NT2/D1 (cell line): ENCODE measurements around the gene ADRB2.

Source experiments
- DNase-seq: peaks from one replicate; pipeline ENCODE4 v3.0.0-alpha.2; 2011; ENCODE audit warnings: low read depth, low spot score
- H3K27me3 ChIP-seq: 2 replicates; pipeline ENCODE4 v1.6.0; 2011; ENCODE audit warnings: mild to moderate bottlenecking; ENCODE audit not compliant: insufficient read length, insufficient read depth
- H3K36me3 ChIP-seq: 2 replicates; pipeline ENCODE4 v1.6.1; 2011; ENCODE audit warnings: mild to moderate bottlenecking, low read length, mixed read lengths; ENCODE audit not compliant: insufficient read depth, insufficient read length
- H3K4me1 ChIP-seq: 2 replicates; pipeline ENCODE4 v1.5.1; 2011; ENCODE audit not compliant: insufficient read depth, insufficient read length
- H3K4me3 ChIP-seq: 2 replicates; pipeline ENCODE4 v1.5.1; 2011; ENCODE audit warnings: low read depth; ENCODE audit not compliant: insufficient read length
- H3K9ac ChIP-seq: 2 replicates; pipeline ENCODE4 v1.6.0; 2011; ENCODE audit warnings: low read depth; ENCODE audit not compliant: insufficient read length
- H3K9me3 ChIP-seq: 2 replicates; pipeline ENCODE4 v1.5.1; 2011; ENCODE audit warnings: mild to moderate bottlenecking, low read length; ENCODE audit not compliant: insufficient read depth
- SUZ12 ChIP-seq: IDR thresholded peaks from 2 replicates; pipeline ENCODE4 v1.6.1; 2011; ENCODE audit not compliant: insufficient read length, insufficient read depth; ENCODE audit errors: extremely low read depth
- YY1 ChIP-seq: IDR thresholded peaks from 2 replicates; pipeline ENCODE4 v1.6.1; 2011; ENCODE audit not compliant: insufficient read length, insufficient read depth
- ZNF274 ChIP-seq: IDR thresholded peaks from 2 replicates; pipeline ENCODE4 v1.6.1; 2011; ENCODE audit warnings: mild to moderate bottlenecking, low read depth, low read length

ADRB2 gene

DNA sequence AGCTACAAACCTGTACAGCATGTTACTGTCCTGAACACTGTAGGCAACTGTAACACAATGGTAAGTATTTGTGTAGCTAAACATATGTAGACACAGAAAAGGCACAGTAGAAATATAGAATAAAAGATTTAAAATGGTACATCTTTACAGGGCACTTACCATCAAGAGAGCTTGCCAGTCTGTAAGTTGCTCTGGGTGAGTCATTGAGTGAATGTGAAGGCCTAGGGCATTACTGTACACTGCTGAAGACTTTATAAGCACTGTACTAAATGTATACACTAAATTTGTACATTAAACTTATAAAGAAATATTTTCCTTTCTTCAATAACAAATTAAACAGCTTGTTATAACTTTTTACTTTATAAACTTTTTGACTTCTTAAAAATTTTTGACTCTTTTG lies 20.5 kb downstream of the ADRB2 start:
- Histone ChIP-seq H3K4me3 (no peak overlapping the region), H3K9ac (no peak overlapping the region), H3K9me3 (no peaks in the 10 kb centered on the region), H3K36me3 (no peaks in the 10 kb centered on the region), H3K4me1 (no peaks in the 10 kb centered on the region), H3K27me3 (no peaks in the 10 kb centered on the region)
- DNase-seq = no peak
- TF ChIP-seq ZNF274 = no peak
- TF ChIP-seq SUZ12 = no peak
- no peak for TF ChIP-seq YY1

DNA sequence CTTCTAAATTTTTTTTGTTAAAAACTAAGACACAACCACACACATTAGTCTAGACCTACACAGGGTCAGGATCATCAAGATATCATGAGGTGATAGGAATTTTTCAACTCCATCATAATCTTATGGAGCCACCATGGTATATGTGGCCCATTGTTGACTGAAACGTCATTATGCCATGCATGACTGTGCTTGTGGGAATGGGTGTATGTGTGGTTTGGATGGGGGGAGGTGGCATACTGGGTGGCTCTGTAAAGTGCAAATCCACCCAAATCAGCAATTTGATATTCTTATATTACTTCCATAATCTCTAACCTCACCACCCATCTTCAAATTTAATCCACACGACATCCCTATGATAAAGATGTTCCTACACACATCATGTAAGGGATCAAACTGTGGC lies 21.0 kb downstream of the ADRB2 start:
- Histone ChIP-seq H3K36me3 (no peaks in the 10 kb centered on the region), H3K9ac (no peak overlapping the region), H3K27me3 (no peaks in the 10 kb centered on the region), H3K9me3 (no peaks in the 10 kb centered on the region), H3K4me3 (no peak overlapping the region), H3K4me1 (no peaks in the 10 kb centered on the region)
- DNase-seq = no peak
- TF ChIP-seq SUZ12 = no peak
- no peak for TF ChIP-seq YY1
- TF ChIP-seq ZNF274 = no peak

DNA sequence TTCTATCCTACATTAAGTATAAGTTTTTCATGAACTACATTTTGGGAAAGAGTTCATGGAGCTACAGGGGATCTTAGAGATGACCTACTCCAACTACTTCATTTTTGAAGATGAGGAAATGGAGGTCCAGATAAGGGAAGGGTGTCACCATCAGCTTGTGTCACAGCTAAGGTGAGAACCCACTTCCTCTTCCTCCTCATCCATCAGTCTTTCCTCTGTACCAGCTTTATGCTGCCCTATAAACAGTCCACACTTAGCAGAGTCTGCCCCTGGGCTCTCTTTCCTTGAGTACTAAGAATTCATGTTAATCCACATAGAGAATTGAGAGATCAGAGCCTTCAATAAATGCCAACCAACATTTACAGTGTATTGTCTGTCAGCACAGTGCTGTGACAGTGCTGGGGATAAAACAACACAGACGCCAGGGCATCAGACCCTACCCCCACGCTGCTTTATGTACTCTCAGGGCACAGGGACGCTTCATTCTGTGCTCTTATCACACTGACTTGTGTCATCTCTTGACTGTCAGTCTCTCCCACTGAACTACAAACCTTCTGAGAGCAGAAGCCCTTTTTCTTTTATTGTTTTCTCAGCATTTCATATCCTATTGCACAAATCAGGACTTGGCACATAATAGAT lies 22.1 kb downstream of the ADRB2 start:
- Histone ChIP-seq H3K9ac (no peak overlapping the region), H3K9me3 (no peaks in the 10 kb centered on the region), H3K27me3 (no peaks in the 10 kb centered on the region), H3K4me1 (no peaks in the 10 kb centered on the region), H3K36me3 (no peaks in the 10 kb centered on the region), H3K4me3 (no peak overlapping the region)
- DNase-seq = no peak
- no peak for TF ChIP-seq ZNF274

DNA sequence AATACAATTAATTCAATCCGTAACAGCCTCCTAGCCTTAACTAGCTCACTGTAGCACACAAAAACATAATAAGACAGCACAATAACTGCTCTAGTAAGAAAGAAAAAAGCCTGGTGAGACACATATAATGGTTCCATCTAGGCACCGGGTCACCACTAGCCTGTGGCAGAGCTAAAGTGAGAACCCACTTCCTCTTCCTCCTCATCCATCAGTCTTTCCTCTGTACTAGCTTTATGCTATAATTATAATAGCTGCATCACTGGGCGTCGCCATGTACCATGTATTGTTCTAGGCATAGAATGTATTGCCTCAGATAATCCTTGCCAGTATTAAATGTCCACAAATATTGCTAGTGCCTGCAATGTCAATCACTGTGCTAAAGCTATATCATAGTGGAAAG lies 23.1 kb downstream of the ADRB2 start:
- H3K4me1 ChIP-seq = no peaks in the 10 kb centered on the region
- H3K9ac ChIP-seq = no peak overlapping the region
- no peaks in the 10 kb centered on the region for H3K36me3 ChIP-seq
- no peaks in the 10 kb centered on the region for H3K27me3 ChIP-seq
- no peak for DNase-seq
- no peak overlapping the region for H3K4me3 ChIP-seq
- TF ChIP-seq SUZ12 (no peak), YY1 (no peak), ZNF274 (no peak)
- no peaks in the 10 kb centered on the region for H3K9me3 ChIP-seq

DNA sequence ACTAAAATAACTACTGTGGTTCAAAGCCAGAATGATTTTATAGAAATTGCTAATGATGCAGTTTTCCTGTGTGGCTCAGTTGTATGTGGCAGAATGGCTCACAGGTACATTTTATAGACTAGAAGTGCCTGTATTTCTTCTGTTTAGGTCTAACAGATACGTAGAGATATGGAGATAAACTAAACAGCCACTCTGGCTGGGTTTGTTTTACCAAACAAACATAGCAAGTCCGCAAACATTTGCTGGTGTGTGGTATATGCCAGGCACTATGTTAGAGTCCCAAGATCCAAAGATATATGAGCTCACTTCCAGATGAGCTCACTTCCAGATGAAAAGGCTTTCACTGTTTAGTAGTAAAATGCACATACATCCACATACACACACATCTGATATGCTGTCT lies 24.4 kb downstream of the ADRB2 start:
- no peaks in the 10 kb centered on the region for H3K27me3 ChIP-seq
- no peak for DNase-seq
- H3K36me3 ChIP-seq = no peaks in the 10 kb centered on the region
- H3K9ac ChIP-seq = no peak overlapping the region
- no peaks in the 10 kb centered on the region for H3K9me3 ChIP-seq
- no peaks in the 10 kb centered on the region for H3K4me1 ChIP-seq
- TF ChIP-seq SUZ12 (no peak), YY1 (no peak)
- H3K4me3 ChIP-seq = no peak overlapping the region

DNA sequence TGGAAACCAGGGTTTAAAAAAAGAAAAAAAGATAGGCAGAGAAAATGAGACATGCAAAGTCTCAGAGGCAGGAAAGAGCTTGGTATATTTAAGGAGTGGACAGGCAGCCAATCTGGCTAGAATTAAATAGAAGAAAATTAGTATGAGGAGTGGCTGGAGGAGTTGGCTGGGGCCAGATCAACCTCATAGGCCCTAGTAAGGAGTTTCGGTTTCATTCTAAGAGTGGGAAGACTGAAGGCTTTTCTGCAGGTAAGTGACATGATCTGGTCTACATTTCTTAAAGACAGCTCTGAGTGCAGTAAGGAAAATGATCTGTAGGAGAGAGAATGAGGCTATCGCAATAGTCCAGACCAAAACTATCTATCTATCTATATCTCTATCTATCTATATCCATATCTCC lies 27.5 kb downstream of the ADRB2 start:
- Histone ChIP-seq H3K9ac (no peak overlapping the region), H3K9me3 (no peaks in the 10 kb centered on the region), H3K4me1 (no peaks in the 10 kb centered on the region), H3K36me3 (no peaks in the 10 kb centered on the region), H3K4me3 (no peak overlapping the region), H3K27me3 (no peaks in the 10 kb centered on the region)
- no peak for DNase-seq
- TF ChIP-seq ZNF274 = no peak

DNA sequence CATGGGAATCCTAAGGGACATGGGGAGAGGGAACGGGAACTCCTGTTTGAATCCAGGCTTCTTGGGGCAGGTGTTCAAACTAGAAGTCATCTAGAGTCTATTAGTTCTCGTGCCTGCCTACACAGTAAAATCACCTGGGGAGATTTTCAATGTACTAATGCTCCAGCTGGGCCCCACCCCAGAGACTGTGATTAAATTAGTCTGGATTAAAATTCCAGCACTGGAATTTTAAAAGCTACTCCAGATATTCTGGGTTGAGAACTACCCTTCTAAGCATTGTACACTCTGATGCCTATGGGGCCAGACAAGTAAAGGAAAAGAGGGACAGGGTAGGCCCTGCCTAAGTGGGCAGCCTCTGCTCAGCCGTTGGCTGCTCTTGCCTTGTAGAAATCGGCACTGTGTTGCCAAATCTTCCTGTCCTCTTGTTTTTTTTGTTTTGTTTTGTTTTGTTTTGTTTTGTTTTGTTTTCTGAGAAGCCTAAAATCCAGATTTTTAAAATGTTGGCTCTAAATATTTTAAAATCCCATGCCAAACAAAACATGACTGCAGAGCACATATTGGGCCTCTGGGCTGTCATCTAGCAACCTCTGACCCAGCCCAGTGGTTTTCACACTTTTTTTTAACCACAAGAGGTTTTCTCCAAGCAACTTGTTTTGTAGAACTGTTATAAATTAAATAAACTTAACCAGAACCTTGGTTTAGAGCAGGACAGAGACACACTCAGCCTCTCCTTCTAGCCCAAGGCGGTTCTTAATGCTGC lies 29.0 kb downstream of the ADRB2 start:
- Histone ChIP-seq H3K36me3 (no peaks in the 10 kb centered on the region), H3K9me3 (no peaks in the 10 kb centered on the region), H3K9ac (no peak overlapping the region), H3K4me3 (no peak overlapping the region), H3K27me3 (no peaks in the 10 kb centered on the region), H3K4me1 (no peaks in the 10 kb centered on the region)
- TF ChIP-seq ZNF274 (no peak), SUZ12 (no peak), YY1 (no peak)
- no peak for DNase-seq

DNA sequence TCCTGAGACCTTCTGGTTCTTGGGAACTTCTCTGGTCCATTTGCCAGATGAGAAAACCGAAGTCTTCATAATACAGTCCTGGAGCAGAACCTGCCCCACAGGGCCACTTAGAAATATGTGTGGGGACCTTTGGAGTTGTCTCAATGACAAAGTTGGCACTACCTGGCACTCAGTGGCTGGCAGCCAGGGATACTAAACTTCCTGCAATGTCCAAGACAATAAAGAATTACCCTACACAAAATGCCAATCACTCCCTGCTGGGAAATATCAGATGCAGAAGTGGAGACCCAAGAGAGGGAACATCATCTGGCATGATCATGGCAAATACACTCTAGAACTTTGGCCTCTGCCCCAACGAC lies 29.6 kb downstream of the ADRB2 start:
- TF ChIP-seq SUZ12 (no peak), ZNF274 (no peak), YY1 (no peak)
- Histone ChIP-seq H3K36me3 (no peaks in the 10 kb centered on the region), H3K27me3 (no peaks in the 10 kb centered on the region), H3K9me3 (no peaks in the 10 kb centered on the region), H3K4me1 (no peaks in the 10 kb centered on the region), H3K9ac (no peak overlapping the region), H3K4me3 (no peak overlapping the region)
- no peak for DNase-seq
